GM18909 (cell line): ENCODE measurements around the gene GRM7.

ENCODE experiments used
- ATAC-seq: cut with Tn5 transposase; IDR thresholded peaks from one replicate; pipeline ENCODE4 v1.9.1; 2021; ENCODE audit warnings: mild to moderate bottlenecking; ENCODE audit not compliant: unreplicated experiment, poor library complexity

GRM7 gene

GRCh38 chr3:7445331-7445730 lies 584.4 kb downstream of the GRM7 start:
- no peak for ATAC-seq

DNA sequence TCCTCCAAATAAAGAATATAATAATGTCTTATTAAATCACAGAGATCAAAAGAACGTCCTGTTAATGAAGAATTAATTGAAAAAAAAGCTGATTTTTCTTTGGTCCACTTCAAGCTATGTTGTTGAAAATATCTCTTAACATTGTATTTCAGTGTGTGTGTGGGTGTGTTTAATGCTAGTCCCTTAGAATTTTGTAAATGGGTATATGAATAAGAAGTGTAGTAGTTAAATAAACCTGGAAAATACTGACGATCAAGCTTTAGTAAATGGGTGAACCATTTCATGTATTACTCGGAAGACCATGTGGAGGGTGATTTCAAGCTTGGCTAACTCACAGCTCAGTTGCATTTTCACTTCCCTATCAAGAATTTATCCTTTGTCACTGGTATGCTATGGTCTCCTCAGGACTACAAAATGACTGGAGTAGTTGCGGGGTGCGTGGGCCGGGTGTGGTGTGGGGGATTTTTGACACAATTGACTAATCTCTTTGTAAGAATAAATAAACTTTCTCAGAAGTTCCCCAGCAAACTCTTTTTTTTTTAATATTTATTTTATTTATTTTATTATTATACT lies 586.4 kb downstream of the GRM7 start:
- peak; percentile 98 for ATAC-seq

DNA sequence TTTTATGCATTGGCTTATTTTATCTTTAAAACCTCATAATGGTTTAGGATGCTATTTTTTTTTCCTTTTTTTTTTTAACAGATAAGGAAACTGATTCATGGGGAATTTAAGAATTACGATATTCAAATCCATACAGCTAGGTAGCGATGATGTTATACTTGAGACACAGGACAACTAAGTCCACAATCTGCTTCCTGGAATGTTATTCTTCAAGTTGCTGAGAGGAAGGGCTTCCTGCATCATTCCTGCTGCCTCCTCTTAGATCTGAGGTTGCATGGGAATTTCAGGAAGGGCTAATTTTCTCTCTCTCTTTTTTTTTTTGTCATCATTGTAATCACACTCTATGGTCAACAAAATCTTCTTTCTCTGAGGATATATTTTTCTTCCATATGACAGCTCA lies 595.5 kb downstream of the GRM7 start:
- no peak for ATAC-seq

DNA sequence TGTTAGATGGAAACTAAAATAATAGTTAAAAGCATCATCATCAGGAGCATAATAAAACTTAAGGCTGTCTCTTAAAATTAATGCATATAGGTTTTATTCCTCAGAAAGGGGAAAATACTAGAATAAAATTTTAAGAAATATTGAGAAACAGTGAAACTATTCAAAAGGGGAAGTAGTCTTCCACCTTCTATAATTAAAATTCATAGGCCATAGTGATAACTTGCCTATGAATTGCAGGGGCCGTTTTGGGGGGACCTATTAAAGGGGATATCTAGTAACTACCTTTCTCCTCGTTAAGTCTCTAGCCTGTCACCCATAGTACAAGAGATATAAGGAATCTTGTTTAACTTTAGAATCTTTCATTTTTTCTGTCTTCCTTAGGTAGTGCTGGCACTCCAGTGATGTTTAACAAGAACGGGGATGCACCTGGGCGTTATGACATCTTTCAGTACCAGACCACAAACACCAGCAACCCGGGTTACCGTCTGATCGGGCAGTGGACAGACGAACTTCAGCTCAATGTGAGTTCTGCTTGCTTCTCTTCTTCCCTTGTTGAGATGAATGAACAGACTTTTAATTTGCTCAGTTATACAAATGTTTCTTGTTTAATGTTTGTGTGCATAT lies 600.4 kb downstream of the GRM7 start:
- peak; percentile 96 for ATAC-seq

- no peak for ATAC-seq
These were observed 609.0 kb downstream of the GRM7 start for GRCh38 chr3:7469866-7470265.

DNA sequence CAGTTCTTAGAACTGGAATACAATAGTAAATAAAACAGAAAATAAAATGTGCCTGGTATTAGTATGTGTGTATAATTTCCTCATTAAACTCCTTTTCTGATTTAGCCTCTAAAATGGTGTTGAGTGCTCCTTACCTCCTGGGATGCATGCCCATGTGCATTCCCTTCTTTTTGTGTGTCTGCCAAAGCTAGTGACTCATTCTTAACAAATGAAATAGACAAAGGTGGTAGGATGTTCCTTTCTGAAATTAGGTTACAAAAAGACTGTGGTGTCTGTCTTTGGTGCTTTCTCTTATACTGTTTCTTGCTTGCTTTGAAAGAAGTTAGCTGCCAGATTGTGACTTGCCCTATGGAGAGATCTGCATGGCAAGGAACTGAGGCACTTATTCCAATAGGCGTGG lies 623.7 kb downstream of the GRM7 start:
- ATAC-seq = no peak

- no peak for ATAC-seq
These were observed 626.8 kb downstream of the GRM7 start for GRCh38 chr3:7487763-7488162.

DNA sequence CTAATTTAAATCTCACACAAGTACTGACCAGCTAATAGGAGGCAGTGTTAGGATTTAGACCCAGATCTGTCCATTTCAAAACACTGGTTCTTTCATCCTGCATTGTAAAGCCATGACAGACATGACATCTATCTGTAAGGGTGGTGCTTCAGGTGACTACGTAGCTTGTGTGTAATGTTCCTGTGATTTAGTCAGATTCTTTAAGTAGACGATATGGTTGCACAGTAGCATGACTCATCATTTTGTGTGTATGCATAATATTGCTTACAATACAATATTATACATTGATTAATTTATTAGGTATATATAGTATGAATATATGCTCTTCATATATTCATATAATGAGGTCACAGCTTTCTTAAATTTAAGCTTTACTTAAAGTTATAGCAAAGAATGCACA lies 628.5 kb downstream of the GRM7 start:
- no peak for ATAC-seq

DNA sequence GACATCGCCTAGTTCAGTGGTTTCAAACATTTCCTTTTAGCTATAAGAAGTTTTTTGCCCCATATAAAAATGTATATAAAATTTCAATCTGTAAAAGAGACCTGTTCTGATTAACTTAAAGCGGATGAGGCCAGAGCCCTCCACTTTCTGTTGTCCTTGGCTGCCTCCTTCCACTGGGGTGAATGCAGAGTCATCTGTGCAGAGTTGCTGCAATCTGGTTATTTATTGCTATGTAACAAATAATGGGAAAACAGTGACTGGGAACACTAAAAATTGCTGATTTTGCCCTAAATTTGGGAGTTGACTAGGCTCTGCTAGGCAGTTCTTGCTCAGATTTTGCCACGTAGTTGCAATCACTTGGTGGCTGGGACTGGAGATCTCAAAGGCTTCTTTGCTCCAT lies 637.8 kb downstream of the GRM7 start:
- ATAC-seq = no peak

DNA sequence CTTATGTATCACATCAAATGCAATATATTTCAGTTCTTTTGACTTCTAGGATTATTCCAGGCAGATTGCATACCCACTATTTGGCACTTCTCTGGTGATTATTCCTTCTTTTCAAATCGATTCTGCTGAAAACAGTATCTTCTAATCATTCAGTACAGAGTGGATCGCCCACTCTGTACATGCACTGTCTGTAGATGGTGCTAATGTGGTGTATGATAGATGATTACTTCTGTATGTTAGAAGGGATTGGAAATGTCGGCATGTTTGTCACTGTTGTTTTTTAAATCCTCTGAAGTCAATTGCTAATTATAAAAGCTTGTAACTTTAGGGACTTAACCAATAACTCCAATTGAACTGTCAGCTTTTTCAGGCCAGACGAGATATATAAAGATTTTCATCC lies 642.5 kb downstream of the GRM7 start:
- no peak for ATAC-seq

DNA sequence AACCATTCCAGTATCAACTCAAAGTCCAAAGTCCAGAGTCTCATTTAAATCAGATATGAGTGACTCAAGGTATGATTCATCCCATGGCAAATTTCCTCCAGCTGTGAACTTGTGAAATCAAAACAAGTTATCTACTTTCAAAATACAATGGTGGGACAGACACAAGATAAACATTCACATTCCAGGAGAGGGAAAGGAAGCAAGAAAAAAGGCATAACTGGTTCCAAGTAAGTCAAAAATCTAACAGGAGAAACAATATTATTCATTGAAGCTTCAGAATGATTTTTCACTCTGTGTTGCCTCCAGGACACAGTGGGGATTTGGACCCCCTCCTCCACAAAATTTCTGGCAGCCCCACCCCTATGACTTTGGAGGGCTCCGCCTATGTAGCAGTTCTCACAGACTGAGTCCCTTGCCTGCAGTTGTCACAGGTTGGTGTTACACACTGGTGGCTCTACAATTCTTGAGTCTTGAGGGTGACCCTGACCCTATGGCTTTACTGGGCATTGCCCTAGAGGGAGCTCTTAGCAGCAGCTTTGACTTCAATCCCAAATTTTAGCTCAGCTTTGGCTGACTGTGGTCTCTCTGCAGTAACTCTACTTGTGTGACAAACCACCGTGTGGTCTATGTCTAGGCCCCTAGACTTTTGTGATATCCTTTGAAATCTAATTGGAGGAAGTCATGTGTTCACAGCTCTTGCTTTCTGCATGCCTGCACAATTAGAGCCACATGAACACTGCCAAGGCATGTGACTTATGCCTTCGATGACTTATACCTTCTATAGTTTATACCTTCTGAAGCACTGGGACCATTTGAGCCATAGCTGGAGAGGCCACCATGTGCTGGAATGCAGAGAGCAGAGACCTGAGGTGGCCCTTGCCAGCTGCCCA lies 644.2 kb downstream of the GRM7 start:
- ATAC-seq = no peak

DNA sequence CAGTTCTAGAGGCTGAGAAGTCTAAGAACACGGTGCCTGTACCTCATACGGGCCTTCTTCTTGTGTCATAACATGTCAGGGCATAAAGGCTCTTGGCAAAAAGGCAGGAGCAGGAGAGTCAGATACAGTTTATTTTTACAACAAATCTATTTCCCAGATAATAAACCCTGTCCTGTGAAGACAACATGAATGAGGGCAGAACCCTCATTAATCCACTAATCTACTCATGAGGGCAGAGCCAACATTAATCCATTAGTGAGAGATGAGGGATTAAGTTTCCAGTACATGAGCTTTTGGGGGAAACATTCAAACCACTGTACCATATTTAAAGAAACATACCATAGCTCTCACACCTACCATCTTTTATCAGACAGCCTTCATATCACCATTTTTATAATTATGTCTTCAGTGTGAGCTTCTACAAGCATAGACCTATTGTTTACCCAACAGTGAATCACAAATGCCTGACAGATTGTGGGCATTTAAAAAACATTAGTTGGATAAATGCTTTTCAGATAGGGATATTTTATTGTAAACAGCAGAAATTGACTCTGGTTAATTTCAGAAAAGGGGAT lies 645.8 kb downstream of the GRM7 start:
- ATAC-seq = no peak

DNA sequence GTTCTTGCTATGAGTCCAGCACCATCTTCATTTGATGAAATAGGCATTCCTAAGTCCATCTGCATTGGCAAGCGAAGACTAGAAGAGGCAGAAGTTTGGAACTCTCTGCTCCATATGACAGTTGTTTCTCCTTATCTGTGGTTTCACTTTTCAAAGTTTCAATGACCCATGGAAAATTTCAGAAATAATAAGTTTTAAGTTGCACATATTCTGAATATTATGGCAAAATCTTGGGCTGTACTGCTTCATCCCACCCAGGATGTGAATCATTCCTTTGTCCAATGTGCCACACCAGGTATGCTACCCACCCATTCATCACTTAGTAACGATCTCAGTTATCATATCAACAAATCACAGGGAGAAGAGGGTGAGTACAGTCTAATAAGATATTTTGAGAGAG lies 647.9 kb downstream of the GRM7 start:
- no peak for ATAC-seq

DNA sequence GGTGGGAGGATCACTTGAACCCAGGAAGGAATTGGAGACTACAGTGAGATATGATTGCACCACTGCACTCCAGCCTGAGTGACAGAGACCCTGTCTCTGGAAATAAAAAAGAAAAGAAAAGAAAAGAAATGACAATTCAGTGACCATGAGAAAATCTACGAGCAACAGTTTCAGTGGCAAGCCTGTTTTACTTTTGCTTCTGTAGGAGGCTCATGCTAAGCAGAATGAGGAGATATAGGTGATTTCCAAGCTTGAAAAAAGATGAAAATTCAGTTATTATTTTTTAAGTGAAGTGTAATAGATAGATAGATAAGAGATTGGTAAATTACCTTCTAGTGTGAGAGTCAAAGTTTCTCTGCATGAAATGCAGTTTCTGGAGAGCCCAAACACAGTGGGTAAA lies 651.1 kb downstream of the GRM7 start:
- no peak for ATAC-seq

GRCh38 chr3:7518026-7518425 lies 657.1 kb downstream of the GRM7 start:
- ATAC-seq = no peak

DNA sequence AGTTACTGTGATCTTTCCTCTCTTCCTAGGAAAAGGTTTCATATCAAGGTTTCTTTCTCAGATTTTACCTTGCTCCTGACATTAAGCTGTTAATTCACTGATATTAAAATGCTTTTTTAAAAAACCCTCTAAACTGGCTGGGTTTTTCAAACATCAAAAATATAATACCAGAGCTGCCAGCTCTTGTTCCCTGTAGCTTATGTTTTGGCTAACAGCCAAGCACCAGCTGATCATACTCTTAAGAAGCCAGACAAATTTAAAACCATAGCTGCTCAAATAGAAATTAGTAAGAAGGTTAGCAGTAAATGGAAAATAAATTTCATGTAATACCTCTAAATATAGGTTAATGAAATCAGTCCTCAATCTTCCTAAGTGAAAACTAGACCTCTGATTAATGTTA lies 657.5 kb downstream of the GRM7 start:
- no peak for ATAC-seq

- ATAC-seq = no peak
These were observed 659.1 kb downstream of the GRM7 start for GRCh38 chr3:7520059-7520458.

DNA sequence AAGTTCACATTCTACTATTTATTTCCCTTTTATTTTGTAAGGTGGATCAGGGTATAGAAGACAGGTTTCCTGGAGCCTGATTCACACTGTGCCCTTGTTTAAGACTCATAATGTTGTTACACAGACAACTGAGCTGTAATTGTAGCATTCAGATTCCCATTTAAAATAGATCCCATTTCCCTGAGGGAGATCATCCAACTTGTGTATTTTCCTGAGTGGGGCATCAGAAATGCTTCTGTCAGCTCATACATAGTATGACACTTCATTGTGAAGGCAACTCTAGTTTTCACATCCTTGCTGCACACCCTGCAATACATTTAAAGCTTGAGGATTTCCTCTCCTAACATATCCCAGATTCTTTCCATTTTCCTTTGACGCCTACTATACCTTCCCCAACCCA lies 659.7 kb downstream of the GRM7 start:
- no peak for ATAC-seq

GRCh38 chr3:7536510-7536909 lies 675.6 kb downstream of the GRM7 start:
- no peak for ATAC-seq

DNA sequence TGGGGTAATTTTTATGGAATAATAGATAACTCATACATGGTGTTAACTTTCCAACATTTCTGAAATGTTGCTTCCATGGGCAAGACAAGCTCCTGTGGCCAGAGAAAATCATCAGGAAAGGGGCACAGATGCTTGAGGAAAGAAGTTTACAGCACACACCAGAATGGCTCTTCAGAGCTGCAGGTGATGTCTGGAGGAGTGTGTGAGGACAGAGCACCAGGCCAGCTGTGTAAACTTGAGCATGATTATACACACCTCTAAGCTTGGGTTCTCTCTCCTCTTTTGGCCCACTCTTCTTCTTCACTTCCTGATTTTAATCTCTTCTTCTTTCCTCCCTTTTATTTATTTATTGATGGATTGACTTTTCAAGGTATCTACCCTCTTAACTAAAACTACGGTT lies 676.0 kb downstream of the GRM7 start:
- ATAC-seq = no peak

GRCh38 chr3:7543294-7543880 lies 682.5 kb downstream of the GRM7 start:
- no peak for ATAC-seq
